Activated naive CD4-positive, alpha-beta T cell (primary cell): Measurements from ENCODE around the gene PDE1C.

Experiments
- DNase-seq, 4 experiments: peaks; one replicate each; lab custom pipeline; 2025; lab: John Stamatoyannopoulos, UW

The PDE1C gene

DNA sequence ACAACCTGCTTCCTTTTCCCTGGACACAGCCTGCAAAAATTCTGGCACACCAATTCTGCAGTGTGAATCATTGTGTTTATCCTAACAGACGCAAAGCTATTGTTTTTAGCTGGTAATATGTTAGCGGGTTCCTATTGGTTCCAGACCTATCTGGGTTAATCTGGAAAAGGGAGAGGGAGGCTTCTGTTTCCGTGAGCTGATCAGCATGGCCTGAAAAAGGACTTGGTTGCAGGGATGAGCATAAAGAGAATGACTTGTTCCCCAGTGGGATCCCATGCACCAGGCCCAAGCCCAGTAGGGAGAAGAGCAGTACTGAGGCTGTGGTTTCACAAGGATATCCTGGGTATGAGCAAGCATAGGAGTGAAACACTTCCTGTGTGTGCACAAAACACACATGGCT, 78.4 kb downstream of the PDE1C start:
- DNase-seq: no peak

DNA sequence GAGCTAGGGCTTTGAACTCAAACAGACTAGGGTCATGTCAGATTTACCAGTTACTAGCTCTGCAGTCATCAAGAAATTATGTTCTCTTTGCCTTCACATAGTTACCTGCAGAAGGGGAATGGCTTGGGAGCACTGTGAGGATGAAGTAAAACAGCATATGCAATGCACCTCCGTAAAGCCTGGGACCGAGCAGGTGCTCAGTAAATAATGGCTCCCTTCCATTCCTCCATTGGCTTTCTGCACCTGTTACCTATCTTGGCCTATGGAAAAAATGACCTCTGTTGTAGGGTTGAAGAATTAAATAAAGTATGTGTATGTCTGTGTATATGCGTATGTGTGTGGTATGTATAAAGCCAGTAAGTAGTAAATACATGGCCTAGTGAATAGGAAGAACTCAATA, 78.8 kb downstream of the PDE1C start:
- DNase-seq: no peak

DNA sequence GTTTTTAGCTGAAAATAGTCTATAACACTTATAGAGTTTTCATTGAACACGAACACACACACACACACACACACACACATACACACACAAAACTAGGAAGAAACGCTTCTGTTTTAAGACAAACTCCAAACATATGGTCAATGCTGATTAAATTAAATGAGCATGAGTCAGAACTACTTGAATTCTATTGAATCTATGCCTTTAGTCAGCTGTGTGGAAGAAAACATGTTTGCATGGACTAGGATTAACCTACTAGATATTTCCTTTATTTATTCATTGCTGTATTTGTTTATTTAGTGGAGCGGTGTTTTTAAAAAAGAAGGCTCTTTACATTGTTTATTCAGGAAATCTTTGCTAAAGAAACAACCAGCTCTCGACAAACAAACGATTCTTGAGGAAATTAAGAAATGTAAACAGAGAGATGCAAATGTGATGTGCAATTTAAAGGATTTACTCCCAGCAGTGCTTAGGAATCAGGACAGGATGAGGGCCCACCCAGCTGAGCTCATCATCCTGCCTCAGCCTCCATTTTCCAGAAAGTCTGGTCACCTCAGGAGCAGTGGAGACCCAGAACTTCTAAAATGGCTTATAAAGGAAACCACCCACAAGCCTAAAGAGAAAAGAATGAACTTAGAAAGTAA, 83.2 kb downstream of the PDE1C start:
- DNase-seq: no peak

DNA sequence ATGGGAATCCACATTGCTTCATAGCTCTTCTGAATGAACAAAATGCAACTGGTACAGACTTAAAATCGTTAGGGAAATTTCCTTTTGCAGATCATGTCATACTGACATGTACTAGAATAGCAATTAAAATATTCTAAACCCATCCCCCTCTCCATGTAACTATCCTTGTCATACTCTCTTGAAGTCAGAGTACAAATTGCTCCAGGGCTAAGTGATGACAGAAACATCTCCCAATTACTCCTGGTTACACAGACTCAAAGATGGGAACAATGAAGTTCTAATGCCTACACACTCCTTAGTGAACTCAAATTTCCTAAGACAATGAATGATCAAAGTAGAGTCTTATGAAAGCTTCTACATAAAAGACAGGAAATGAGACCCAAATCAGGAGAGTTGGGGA, 87.2 kb downstream of the PDE1C start:
- no peak for DNase-seq

DNA sequence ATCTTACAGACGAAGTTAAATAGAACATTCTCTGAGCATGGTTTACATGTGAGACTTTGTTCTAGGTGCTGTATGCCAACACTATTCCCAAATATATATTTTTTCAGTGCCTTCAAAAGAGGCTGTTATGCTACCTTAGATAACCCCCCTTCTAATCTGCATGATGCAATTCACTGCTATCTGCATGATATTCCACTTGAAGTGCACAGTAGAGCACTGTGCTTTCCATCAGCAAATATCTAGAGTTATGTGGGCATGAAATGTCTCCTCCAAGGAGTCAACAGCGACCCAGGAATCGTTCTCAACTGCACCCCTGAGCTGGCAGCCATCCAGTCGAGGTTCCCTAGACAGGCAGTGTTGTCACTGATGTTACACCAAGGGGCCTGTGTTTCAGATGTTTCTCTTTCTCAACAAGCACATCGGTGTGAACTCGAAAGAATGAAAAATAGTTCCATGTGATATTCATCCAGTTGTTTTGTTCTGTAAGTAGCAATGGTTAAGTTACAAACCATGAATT, 88.3 kb downstream of the PDE1C start:
- no peak for DNase-seq

DNA sequence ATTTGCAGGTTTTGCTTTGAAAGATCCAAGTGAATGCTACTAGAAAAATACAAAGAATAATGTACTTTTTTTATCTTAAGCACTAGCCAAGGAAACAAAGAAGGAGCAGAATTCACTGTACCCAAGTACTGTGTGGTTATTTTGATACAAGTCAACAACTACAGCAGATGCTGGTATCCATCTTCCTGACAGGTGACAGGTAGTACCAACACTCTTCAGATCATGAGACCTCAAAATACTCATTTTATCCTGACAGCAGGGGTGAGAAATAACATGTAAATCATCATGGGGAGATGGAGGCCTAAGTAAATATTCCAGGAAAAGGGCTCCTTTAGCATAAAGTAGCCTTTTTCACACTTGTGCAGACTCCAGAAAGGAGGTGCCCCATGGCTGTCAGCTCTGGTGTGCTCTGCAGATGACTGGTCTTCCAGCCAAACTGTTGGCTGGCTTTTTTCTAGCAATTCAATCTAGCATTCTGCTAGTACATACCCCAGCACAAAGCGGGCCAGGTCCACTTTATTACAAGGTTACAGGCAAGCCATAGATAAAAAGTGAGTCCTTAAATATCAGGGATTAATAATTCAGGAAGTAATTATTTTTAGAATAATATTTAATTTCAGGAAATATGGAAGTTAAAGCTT, 90.4 kb downstream of the PDE1C start:
- DNase-seq: no peak

DNA sequence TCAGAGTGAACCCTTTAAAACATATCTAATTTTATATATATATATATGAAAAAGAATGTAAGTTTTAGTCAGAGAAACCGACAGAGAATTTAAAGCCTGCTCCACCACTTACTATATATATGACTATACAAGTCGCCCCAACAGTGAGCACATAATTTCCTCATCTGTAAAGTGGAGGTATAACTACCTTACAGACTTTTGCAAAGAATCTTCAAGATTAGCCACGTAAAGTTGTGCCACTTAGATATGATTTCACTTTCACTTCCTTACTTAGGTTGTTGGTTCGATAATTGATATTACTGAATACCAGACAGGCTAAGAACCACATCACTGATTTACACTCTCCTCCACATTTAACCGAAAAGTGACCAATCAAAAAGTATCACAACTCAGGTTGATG, 94.7 kb downstream of the PDE1C start:
- DNase-seq: no peak

DNA sequence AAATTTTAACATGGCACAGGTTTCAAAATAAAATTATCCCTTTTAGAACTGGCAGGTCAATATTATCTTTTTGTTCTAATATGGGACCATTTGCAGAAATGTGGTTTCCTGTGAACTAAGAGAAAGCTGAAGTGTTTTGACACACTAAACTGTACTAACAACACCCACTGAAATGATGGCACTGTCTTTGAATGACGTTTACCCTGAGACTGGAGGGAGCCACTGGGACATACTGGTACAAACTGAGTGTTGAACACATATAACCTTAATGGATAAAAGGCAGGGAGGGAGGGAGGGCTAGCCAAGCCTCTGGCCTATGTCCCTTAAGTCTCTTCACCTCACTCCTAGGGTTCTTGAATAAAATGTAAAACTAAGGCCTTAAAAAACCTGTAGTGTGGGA, 95.9 kb downstream of the PDE1C start:
- DNase-seq: no peak

DNA sequence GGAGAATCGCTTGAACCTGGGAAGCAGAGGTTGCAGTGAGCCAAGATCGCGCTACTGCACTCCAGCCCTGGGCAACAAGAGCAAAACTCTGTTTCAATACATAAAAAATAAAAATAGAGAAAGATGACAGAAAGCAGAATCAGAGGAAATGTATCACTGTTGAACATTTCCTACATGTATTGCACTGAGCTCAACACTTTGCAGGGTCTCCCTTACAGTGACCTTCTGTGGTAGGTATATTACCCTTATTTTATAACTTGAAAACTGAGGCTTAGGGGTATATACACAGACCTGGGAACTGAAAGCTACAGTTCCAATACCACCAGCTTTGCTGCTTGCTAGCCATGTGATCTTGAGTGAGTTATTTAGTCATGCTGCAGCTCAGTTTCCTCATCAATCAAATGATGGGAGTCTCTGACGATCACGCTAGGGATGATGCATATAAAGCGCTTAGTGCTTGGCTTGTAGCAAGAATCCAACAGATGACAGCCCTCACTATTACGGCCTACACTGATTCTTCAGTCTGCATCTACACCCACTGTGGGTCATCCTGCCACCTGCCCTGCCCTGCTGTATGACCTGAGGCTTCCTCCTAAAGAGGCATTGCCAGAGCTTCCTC, 99.0 kb downstream of the PDE1C start:
- no peak for DNase-seq

DNA sequence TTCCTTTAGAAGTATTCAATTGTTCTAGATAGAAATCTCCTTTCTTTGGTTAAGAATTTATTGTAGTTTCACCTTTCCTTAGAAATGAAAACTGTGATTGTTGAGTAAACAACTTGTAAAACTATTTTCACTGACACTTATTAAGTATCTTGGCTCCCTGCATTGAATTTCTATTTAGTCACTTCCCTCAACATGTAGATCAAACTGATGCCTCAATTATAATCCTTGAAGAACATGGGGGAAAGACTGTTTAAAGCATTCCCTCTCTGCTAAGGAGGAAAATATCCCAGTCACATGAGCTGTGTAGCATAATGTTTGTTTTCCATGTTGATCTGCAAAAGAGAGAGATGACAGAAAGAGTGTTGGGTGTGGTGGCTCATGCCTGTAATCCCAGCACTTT, 99.7 kb downstream of the PDE1C start:
- no peak for DNase-seq

DNA sequence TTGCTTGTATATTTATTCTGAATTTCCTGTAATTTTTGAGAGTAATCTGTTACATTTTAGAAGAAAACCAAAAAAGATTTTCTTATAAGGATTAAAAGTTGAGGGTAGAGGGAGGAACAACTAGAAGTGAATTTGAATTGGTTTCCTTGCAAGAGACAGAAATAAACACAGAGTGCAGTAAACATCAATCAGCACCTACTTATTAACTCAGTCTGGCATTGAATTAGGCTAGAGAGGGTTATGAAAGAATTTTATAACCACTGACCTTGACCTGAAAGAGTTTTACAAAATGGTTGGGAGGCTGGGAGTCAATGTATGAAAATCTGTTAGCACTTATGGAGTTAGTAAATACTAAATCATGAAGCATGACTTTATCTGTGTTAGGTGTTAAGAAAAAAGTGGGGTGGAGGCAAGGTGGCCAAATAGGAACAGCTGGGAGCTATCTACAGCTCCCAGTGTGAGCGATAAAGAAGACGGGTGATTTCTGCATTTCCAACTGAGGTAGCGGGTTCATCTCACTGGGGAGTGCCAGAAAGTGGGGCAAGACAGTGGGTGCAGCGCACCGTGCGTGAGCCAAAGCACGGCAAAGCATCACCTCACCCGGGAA, 106.5 kb downstream of the PDE1C start:
- no peak for DNase-seq

DNA sequence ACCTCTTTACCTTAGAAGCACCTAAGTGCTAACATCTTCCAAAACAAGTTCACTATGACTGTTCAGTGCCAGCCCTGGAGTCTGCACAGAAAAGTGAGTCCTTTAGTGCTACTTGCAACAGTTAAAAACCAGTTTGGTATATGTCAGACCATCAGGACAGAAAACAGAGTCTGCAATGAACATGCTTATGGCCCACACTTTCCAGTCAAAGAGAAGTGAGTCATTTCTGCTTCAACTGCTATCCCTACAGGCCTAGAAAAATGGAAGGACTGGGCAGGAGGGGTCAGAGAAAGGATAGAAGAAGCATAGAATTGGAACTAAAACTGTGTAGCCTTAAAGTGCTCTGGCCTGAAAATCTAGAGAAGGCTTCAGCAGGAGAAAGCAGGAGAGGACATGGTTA, 108.0 kb downstream of the PDE1C start:
- no peak for DNase-seq

DNA sequence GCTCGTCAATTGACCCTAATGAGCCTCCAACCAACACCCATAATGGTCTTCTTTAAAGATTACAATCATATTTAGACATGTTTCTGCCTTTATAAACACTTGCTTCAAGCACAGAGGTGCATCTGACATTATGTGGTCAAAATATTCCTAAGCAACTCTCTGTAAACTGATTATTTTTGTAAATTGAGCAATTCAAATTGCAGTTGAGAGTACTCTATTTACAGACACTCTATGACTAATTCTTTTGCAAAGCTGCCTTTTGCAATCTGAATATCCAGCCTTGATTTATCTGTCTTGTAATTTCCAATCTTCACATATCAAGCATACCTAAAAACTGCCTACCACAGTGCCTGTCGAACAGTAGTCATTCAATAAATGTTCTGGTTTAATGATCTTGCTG, 112.0 kb downstream of the PDE1C start:
- no peak for DNase-seq

DNA sequence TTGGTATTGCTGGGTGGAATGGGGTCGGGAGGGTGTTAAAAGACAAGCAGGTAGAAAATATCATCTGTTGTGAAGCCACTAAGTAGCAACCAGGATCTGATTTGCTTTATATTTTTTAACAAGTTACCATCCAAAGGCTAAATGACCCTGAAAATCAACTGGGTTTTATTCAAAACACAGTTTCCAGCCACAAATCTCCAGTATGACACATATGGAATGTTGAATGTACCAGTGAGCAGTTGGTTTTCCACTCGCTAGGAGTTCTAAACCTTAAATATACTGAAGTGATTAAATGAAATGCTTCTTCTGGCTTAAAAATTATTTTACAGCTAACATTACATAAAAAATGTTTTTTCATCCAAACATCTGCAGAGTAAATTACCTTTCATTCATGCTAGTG, 112.5 kb downstream of the PDE1C start:
- no peak for DNase-seq

DNA sequence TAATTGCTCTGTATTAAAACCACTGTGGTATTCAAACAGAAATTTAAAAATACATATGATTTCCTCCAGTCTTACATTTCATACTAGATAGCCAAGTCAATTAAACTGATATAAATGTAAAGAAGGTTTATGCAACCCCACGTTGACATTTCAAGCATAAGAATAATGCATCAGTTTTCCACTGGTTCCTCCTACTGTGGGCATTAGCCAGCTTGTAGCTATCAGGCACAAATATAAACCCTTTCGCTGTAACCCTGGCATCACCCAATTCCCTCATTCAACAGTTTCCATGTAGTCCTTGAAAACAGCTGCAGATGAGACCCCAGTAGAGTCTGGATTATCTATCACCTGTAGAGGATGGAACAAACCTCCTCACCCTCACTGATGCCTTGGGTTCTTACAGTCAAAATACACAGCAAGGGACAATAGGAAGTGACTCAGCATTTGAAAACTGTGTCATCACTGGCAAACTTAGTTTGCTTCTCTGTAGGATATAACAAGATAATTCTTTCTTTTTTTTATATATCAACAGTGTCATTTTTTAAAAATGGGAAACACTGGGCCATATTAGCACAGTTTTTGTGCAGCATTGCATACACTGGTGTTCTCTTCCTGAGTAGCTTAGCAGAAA, 113.0 kb downstream of the PDE1C start:
- no peak for DNase-seq

DNA sequence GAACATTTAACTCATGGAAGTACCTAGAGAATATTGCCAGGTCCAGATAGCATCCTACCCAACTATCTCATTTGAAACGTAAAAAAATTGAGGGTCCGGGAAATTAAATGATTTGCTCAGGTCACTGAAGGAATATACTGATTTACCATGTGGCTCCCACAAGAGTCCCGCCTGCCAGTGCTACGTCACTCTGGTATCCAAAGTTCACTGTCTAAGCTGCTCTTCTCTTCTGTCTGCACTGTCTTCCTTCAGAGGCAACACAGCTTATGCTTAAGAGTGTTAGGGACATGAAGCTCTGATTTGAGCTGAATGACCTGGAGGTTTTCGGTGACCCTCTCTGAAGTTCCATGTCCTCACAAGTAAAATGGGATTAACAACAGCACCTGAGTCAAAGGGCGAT, 114.6 kb downstream of the PDE1C start:
- no peak for DNase-seq

DNA sequence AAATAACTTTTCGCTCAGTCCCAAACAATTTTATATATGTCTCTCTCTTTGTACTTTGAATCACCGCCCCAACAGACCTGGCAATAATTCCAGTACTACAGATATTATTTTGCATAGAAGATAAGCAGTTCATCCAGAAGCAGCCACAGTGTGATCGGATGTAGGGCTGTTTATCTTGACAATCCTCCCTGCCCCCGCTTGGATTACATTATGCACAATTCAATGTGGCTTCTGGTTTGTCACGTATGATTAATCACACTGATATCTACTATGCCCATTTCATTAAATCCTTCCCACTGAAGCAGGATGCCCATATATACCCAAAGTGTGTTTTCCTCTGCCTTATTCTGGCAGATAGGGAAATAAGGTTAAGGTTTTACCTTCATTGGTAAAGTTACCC, 115.2 kb downstream of the PDE1C start:
- no peak for DNase-seq

DNA sequence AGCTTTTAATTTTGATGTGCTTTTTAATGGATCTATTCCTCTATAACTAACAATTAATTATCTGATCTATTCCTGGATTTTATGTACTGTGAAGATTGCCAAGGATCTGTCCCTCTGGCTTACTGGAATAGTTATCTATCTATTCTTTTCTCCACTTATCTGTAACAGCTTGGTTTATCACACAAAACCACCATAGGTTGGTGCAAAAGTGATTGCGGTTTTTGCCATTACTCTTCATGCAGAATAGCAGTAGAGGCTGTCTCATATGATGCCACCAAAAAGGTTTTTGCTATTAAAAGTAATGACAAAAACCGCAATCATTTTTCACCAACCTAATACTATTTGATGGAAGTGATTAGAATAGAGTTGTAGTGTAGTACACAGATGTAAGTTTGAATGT, 115.7 kb downstream of the PDE1C start:
- no peak for DNase-seq

DNA sequence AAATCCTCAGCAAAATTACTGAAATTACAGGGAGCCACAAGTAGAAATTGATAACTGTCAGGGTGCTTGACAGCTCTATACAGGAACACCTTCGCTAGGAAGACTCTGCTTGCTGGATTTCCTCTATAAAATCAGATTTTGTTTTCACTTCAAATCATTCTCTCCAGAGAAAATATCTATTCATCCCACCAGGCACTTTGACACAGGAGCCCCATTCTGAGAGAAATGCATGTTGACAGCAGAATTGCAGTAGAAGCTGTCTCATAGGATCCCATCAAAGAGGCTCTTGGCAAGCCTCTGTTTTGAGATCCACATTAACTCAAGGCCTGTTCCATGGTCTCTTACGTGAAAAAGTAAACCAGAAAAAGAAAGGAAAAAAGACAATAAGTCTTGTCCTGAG, 116.8 kb downstream of the PDE1C start:
- no peak for DNase-seq

DNA sequence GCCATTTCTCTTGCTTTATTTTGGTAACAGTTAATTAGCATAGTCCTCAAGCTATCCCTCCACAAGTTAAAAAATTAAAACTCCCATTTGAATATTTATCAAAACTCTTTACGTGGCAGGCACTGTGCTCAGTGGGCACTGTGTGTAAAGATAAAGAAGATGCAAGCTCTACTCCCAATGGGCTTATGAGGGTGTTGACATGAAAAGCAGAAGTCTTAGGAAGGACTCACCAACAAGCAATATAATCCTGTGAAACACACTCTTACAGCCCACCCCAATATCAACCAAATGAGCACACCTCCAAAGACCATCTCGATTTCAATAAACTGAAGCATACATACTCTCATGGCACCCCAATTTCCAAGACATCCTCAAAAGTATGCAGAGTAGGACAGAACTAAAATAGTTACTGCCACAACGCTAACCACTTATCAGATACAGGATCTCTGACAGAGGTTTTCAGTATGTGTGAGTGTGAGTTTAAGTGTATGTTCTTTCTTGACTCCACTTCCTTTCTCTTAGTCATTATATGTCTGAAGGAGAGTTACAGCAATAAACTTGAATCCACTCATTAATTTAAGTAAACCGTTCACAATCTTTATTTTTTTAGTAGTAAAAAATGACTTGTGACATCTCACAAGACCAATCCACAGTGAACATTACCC, 120.0 kb downstream of the PDE1C start:
- no peak for DNase-seq

DNA sequence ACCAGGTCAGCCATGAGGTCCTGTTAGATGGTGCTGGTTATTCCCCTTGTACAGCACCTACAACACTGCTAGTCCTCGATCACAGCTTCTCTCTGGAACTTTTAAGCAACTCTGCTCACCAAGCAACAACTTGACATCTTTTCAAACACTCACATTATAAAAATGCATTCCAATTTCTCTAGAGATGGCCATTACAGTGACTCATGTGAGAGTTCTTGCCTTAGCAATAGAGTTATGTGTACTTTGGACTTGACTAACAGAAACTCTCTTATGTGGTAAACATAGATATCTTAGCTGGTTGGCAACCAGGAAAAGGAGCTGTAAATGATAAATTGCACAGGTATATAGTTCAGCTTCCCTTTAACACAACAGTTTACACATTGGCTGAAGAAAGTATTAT, 122.2 kb downstream of the PDE1C start:
- no peak for DNase-seq

DNA sequence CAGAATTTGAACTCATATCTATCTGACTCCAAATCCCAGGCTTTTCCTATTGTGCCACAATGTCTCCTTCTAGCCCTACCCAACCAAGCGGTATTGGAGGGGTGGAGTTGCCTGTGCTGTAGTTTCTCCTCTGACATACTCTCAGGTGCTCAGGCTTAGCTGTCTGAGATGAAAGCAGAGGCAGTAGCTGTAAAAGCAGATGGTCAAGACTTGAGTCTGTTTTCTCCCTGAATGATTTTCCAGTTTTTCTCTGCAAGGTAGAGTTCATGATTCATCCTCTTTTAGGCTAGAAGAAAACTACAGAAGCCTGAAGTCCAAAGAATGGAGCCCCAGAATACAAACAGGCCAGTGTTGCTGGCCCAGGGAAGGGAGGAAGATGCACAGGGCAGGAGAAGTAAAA, 130.0 kb downstream of the PDE1C start:
- no peak for DNase-seq
